Heart right ventricle (tissue), 16 donors: ENCODE results near the gene C3orf20. TPM values are rescaled to one million over a fixed set of nuclear protein-coding genes. Genes with fewer than 3 reads are reported as not detected.

Source experiments
- ATAC-seq, 8 donors: fragments of 200-7000 bp; cut with Tn5 transposase; one replicate each; pipeline ENCODE4 v1.9.1; 2020; ENCODE audit warnings: mild to moderate bottlenecking in 8 of 8, moderate library complexity in 8 of 8, moderate number of reproducible peaks in 1 of 8
- DNase-seq, 2 donors: peaks; one replicate each; pipeline ENCODE4 v3.0.0-alpha.2; 2020
- H3K27ac ChIP-seq, 10 donors: fragments of 200-600 bp; sonication (generic) in 2 of 10; one replicate each; pipeline versions ENCODE4 v1.5.0 to v1.8.0; 2020 to 2022; ENCODE audit warnings: mild to moderate bottlenecking in 3 of 10
- H3K27me3 ChIP-seq, 7 donors: fragments of 200-600 bp; one replicate each; pipeline ENCODE4 v1.8.0; 2021 to 2022; ENCODE audit warnings: mild to moderate bottlenecking in 2 of 7
- H3K36me3 ChIP-seq, 9 donors: fragments of 200-600 bp; sonication (generic) in 1 of 9; one replicate each; pipeline versions ENCODE4 v1.5.0 to v1.8.0; 2020 to 2022; ENCODE audit warnings: mild to moderate bottlenecking in 2 of 9
- H3K4me1 ChIP-seq, 9 donors: fragments of 200-600 bp; sonication (generic) in 1 of 9; one replicate each; pipeline versions ENCODE4 v1.5.0 to v1.8.0; 2020 to 2022; ENCODE audit warnings: mild to moderate bottlenecking in 4 of 9
- H3K4me3 ChIP-seq, 10 donors: fragments of 200-600 bp; sonication (generic) in 2 of 10; one replicate each; pipeline versions ENCODE4 v1.5.0 to v1.8.0; 2020 to 2022; ENCODE audit warnings: mild to moderate bottlenecking in 7 of 10, moderate library complexity in 2 of 10
- H3K9me3 ChIP-seq, 11 donors: fragments of 200-600 bp in 10 of 11; sonication (generic) in 2 of 11; one replicate each; pipeline versions ENCODE4 v1.5.0 to v1.8.0; 2013 to 2022; ENCODE audit warnings: mild to moderate bottlenecking in 2 of 11, control low read depth in 1 of 11, moderate library complexity in 1 of 11
- CTCF ChIP-seq, 9 donors: fragments of 200-600 bp; sonication (generic) in 2 of 9; IDR thresholded peaks; one replicate each; pipeline versions ENCODE4 v1.5.0 to v1.8.0; 2021 to 2022; ENCODE audit warnings: antibody characterized with exemption in 9 of 9, mild to moderate bottlenecking in 5 of 9, moderate library complexity in 1 of 9
- WGBS, 2 donors: extraction: QIAGEN DNeasy Blood & Tissue Kit; methylation state at CpG; one replicate each; pipeline ENCODE4 v1.1.7; 2013; ENCODE audit warnings: inconsistent platforms in 1 of 2; 5-methylcytosine and 5-hydroxymethylcytosine counted together
- intact Hi-C, 10 donors: fragments of 100-400 bp; cut with DNase I; formaldehyde crosslinking; loops; one replicate each; pipeline versions ENCODE4 v1.11.1 to v1.14.2; 2022
- polyA plus RNA-seq, 2 donors: library from polyadenylated mRNA; stranded (reverse); fragments of 200-250 nt; gene quantifications; one replicate each; pipeline ENCODE4 v1.2.3, GENCODE V29; 2013
- total RNA-seq, 10 donors: library from RNA; stranded (reverse); fragmentation: NEBNext Ultra II Directional in 3 of 10; extraction: Animal tissue kit (Norgen Biotek cat#: 25700) in 3 of 10; gene quantifications; one replicate each; pipeline versions ENCODE4 v1.2.1 to v1.2.4, GENCODE V29; 2021 to 2023
- donor health status: Arrhythmogenic right ventricular cardiomyopathy.
- donor health status: ischemic (EF 13 %, LVEDD 7.1; RV severe dilation, severe dysfunction).
- donor health status: healthy with polysubstance abuse.
- donor health status: DM: no; HTN: yes; CAD: no.
- donor health status: DM: no; HTN: no; CAD: no.
- donor health status: ischemic (EF 25% LVEDD 6.9; RV normal size, moderate dysfunction).
- donor health status: ischemic (EF 25% LVEDD 5.7; RV mildly dilated, moderate dysfunction).
- donor health status: healthy.
- donor health status: DM: yes; HTN: yes; CAD: no.
- donor health status: Ischemic cardiomyopathy.
- donor health status: ischemic (EF 35%, LVEDD 5.7; RV mildly dilated, moderate dysfunction).
- donor health status: nonischemic (EF 11% LVEDD 7.7; RV severe dilation, severe dysfunction).
- donor health status: DM: yes; HTN: yes; CAD: no.
- donor health status: PGD.
- donor health status: ischemic (EF 29% LVEDD 5.4; RV normal size, mild dysfunction).
- donor health status: nonischemic (EF 23%, LVEDD 6.1; RV moderate dilation, normal function).

The C3orf20 gene
- total and polyA plus RNA-seq, 12 donors, result 0.10 to 0.36 (median 0.16) TPM; not detected in 7

DNA sequence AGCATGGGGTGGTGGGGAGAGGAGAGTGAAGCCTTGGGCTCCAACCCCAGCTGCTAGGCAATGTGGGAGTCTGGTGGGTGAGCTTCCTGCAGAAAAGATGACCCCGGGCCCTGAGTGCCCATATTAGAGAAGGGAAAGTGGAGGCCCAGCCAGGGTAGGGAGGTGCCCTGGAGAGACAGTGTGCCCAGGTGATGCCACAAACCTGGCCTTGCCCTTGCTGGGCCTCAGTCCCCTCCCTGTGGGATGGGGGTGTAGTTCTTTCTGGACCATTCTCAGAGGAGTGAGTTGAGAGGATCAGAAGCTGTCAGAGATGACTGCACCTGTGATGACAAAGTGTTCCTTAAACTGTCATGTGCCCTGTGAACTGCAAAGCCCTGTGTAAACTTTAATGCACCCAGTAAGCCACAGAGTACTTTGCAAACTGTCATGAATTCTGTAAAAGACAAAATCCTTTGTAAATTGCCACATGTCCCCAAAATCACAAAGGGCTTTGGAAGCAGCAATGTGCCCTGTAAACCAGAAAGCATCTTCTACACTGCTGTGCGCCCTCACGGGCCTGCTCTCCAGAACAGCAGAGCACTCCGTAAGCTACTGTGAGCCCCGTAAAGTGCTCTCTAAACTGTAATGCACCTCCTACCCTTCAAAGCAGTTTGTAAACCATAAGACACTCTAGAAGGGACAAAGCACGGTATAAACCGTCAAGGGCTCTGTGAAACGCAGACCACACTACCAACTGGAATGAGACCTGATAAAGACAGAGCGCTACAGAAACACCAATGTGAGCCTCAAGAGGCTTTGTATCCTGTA is 92.5 kb downstream of the C3orf20 start:
- Histone ChIP-seq H3K27me3 (no peaks in the 10 kb centered on the region), H3K27ac (no peak overlapping the region), H3K4me3 (no peak overlapping the region), H3K9me3 (no peaks in the 10 kb centered on the region), H3K4me1 (no peaks in the 10 kb centered on the region), H3K36me3 (no peaks in the 10 kb centered on the region)
- no peak for DNase-seq
- intact Hi-C loops, result no loop called here
- WGBS, 2 donors, result 82 to 90% methylated on average over 9 of the region's 9 CpGs
- no peak for ATAC-seq
- TF ChIP-seq CTCF (IDR thresholded peaks at IDR 0.05), result no peak

GRCh38 chr3:14768182-14768790 is 93.3 kb downstream of the C3orf20 start:
- H3K27me3 ChIP-seq, result no peaks in the 10 kb centered on the region
- intact Hi-C loops, result no loop called here
- no peaks in the 10 kb centered on the region for H3K9me3 ChIP-seq
- no peaks in the 10 kb centered on the region for H3K36me3 ChIP-seq
- 91 to 95% methylated on average over 11 of the region's 11 CpGs for WGBS, 2 donors
- no peak overlapping the region for H3K27ac ChIP-seq
- no peaks in the 10 kb centered on the region for H3K4me1 ChIP-seq
- H3K4me3 ChIP-seq, result no peak overlapping the region
- DNase-seq, result no peak
- ATAC-seq, result no peak
- no peak for TF ChIP-seq CTCF (IDR thresholded peaks at IDR 0.05)

GRCh38 chr3:14768881-14769280 is 93.9 kb downstream of the C3orf20 start:
- TF ChIP-seq CTCF (IDR thresholded peaks at IDR 0.05), result no peak
- 86 to 87% methylated on average over 6 of the region's 6 CpGs for WGBS, 2 donors
- H3K27me3 ChIP-seq, result no peaks in the 10 kb centered on the region
- intact Hi-C loops, result no loop called here
- no peaks in the 10 kb centered on the region for H3K36me3 ChIP-seq
- no peak for DNase-seq
- no peaks in the 10 kb centered on the region for H3K4me1 ChIP-seq
- H3K9me3 ChIP-seq, result no peaks in the 10 kb centered on the region
- no peak overlapping the region for H3K4me3 ChIP-seq
- no peak overlapping the region for H3K27ac ChIP-seq
- no peak for ATAC-seq

GRCh38 chr3:14769544-14770325 is 94.8 kb downstream of the C3orf20 start:
- H3K9me3 ChIP-seq, result no peaks in the 10 kb centered on the region
- peak in 1 of 2 donors; percentile 1 for DNase-seq
- TF ChIP-seq CTCF (IDR thresholded peaks at IDR 0.05), result no peak
- ATAC-seq, result peak in 1 of 8 donors; percentile 26
- no peaks in the 10 kb centered on the region for H3K27me3 ChIP-seq
- H3K4me1 ChIP-seq, result no peaks in the 10 kb centered on the region
- WGBS, 2 donors, result 94% methylated on average over 11 of the region's 11 CpGs
- no peak overlapping the region for H3K4me3 ChIP-seq
- no peaks in the 10 kb centered on the region for H3K36me3 ChIP-seq
- no peak overlapping the region for H3K27ac ChIP-seq
- intact Hi-C loops, result no loop called here
